Measurements from ENCODE around the gene PCNX2.

- TF ChIP-seq EGR1 (IDR thresholded peaks at IDR 0.05; ENCODE audit: low read depth) (no peak), JUND (IDR thresholded peaks at IDR 0.05) (no peak), RAD21 (IDR thresholded peaks at IDR 0.05; ENCODE audit: low read depth) (no peak), EZH2 (IDR thresholded peaks at IDR 0.05) (no peak), POLR2AphosphoS5 (IDR thresholded peaks at IDR 0.05; ENCODE audit: low read depth, low read length) (no peak), ELF1 (IDR thresholded peaks at IDR 0.05; ENCODE audit: borderline replicate concordance, low read depth) (no peak), POLR2A (IDR thresholded peaks at IDR 0.05; ENCODE audit: borderline replicate concordance, extremely low read depth, insufficient read depth, insufficient read length) (no peak), ZFX (IDR thresholded peaks at IDR 0.05) (no peak)
- TF ChIP-seq, protein P1, sequence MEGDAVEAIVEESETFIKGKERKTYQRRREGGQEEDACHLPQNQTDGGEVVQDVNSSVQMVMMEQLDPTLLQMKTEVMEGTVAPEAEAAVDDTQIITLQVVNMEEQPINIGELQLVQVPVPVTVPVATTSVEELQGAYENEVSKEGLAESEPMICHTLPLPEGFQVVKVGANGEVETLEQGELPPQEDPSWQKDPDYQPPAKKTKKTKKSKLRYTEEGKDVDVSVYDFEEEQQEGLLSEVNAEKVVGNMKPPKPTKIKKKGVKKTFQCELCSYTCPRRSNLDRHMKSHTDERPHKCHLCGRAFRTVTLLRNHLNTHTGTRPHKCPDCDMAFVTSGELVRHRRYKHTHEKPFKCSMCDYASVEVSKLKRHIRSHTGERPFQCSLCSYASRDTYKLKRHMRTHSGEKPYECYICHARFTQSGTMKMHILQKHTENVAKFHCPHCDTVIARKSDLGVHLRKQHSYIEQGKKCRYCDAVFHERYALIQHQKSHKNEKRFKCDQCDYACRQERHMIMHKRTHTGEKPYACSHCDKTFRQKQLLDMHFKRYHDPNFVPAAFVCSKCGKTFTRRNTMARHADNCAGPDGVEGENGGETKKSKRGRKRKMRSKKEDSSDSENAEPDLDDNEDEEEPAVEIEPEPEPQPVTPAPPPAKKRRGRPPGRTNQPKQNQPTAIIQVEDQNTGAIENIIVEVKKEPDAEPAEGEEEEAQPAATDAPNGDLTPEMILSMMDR (IDR thresholded peaks at IDR 0.05 in 2 of 3, conservative IDR thresholded peaks at IDR 0.05 in 1 of 3; ENCODE audit: borderline replicate concordance in 1 of 3, insufficient read depth in 1 of 3, low read depth in 2 of 3, low read length in 2 of 3), result no peak
- TF ChIP-seq, protein P2, sequence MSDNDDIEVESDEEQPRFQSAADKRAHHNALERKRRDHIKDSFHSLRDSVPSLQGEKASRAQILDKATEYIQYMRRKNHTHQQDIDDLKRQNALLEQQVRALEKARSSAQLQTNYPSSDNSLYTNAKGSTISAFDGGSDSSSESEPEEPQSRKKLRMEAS (IDR thresholded peaks at IDR 0.05), result no peak
Measured at GRCh38 chr1:233333086-233333485, 37.6 kb upstream of the PCNX2 start.

Measured in HCT116 (cell line).